GM12878 (cell line): ENCODE data around the gene CTNNBL1. TPM values are rescaled to one million over a fixed set of nuclear protein-coding genes. Genes with fewer than 3 reads are reported as not detected.

ENCODE experiments used
- ATAC-seq: fragments of 200-7000 bp; cut with Tn5 transposase; 3 replicates; pipeline ENCODE4 v1.9.1; 2020; ENCODE audit warnings: mild to moderate bottlenecking, moderate library complexity
- BruUV-seq: library from RNA; stranded (reverse); fragments of 400-500 nt; replicated peaks from 2 replicates; lab custom pipeline; 2021; lab: Mats Ljungman, UMichigan
- CTCF ChIA-PET: fragments of 300-600 bp; sonication (Branson Sonifier 250); formaldehyde crosslinking; extraction: SDS; loops from one replicate; lab custom pipeline; 2021; ENCODE audit warnings: inconsistent platforms; lab: Yijun Ruan, JAX
- POLR2A ChIA-PET: fragments of 350-600 bp; formaldehyde crosslinking; extraction: SDS; loops from one replicate; lab custom pipeline; 2021; ENCODE audit warnings: inconsistent platforms; lab: Charles Lee
- RAD21 ChIA-PET: fragments of 300-600 bp; sonication (Branson Sonifier 250); formaldehyde crosslinking; loops from one replicate; lab custom pipeline; 2023; ENCODE audit warnings: antibody characterized with exemption; ENCODE audit not compliant: unreplicated experiment; lab: Charles Lee
- SMC1A ChIA-PET: fragments of 300-600 bp; sonication (Branson Sonifier 250); formaldehyde crosslinking; loops from one replicate; lab custom pipeline; 2023; ENCODE audit not compliant: unreplicated experiment, uncharacterized antibody; lab: Charles Lee
- DNase-seq: peaks from one replicate; pipeline ENCODE4 v3.0.0-alpha.2; 2011; ENCODE audit warnings: low read depth, low spot score
- FAIRE-seq: peaks from 3 replicates; lab custom pipeline; 2011; peaks lifted over from hg19 to GRCh38; lab: Jason Lieb, UNC
- H2AFZ ChIP-seq: 2 replicates; pipeline ENCODE4 v1.6.0; 2011; ENCODE audit warnings: low read depth, low read length, control low read depth; ENCODE audit not compliant: control insufficient read depth
- H3K27ac ChIP-seq: 2 replicates; pipeline ENCODE4 v1.5.1; 2011; ENCODE audit warnings: control low read depth; ENCODE audit not compliant: control insufficient read depth, insufficient read depth
- H3K27me3 ChIP-seq, 2 experiments: replicated peaks in 1 of 2; 2 replicates each; pipeline versions ENCODE4 v1.6.0 to v1.6.1; 2011; ENCODE audit warnings: low read length in 1 of 2; ENCODE audit not compliant: control insufficient read depth in 2 of 2, insufficient read depth in 2 of 2
- H3K36me3 ChIP-seq, 2 experiments: 2 replicates each; pipeline ENCODE4 v1.5.1; 2011; ENCODE audit warnings: low read length in 1 of 2; ENCODE audit not compliant: control insufficient read depth in 2 of 2, insufficient read depth in 2 of 2
- H3K4me1 ChIP-seq: 2 replicates; pipeline ENCODE4 v1.6.1; 2011; ENCODE audit warnings: mild to moderate bottlenecking, low read length, moderate library complexity, mixed read lengths; ENCODE audit not compliant: control insufficient read depth, insufficient read depth
- H3K4me2 ChIP-seq: 2 replicates; pipeline ENCODE4 v1.6.0; 2011; ENCODE audit warnings: control low read depth; ENCODE audit not compliant: control insufficient read depth, insufficient read depth
- H3K4me3 ChIP-seq: fragments of 200-600 bp; sonication (generic); 2 replicates; pipeline ENCODE4 v1.5.1; 2016
- H3K79me2 ChIP-seq: 2 replicates; pipeline ENCODE4 v1.6.0; 2011; ENCODE audit warnings: low read length; ENCODE audit not compliant: control insufficient read depth, insufficient read depth
- H3K9ac ChIP-seq: 2 replicates; pipeline ENCODE4 v1.8.0; 2011; ENCODE audit warnings: low read length, control low read depth, mixed read lengths; ENCODE audit not compliant: control insufficient read depth, insufficient read depth
- H3K9me3 ChIP-seq: replicated peaks from 3 replicates; pipeline ENCODE4 v1.5.1; 2011; ENCODE audit warnings: mild to moderate bottlenecking, low read length; ENCODE audit not compliant: control insufficient read depth, insufficient read depth
- H4K20me1 ChIP-seq: 2 replicates; pipeline ENCODE4 v1.6.0; 2011; ENCODE audit not compliant: control insufficient read depth, insufficient read depth
- BCL11A ChIP-seq: IDR thresholded peaks from 2 replicates; pipeline ENCODE4 v1.6.1; 2011; ENCODE audit warnings: low read depth, low read length
- EED ChIP-seq: sonication (generic); IDR thresholded peaks from 2 replicates; pipeline ENCODE4 v1.6.1; 2016; ENCODE audit warnings: antibody characterized with exemption, low read depth
- HDAC2 ChIP-seq: fragments of 200-600 bp; sonication (generic); IDR thresholded peaks from 2 replicates; pipeline ENCODE4 v1.6.1; 2017
- HDAC6 ChIP-seq: fragments of 200-600 bp; sonication (generic); IDR thresholded peaks from one replicate; pipeline ENCODE4 v1.8.0; 2017; ENCODE audit warnings: antibody characterized with exemption; ENCODE audit not compliant: unreplicated experiment
- IKZF1 ChIP-seq: fragments of 450-650 bp; conservative IDR thresholded peaks from 2 replicates; pipeline ENCODE4 v1.6.1; 2017; ENCODE audit warnings: antibody characterized with exemption, mild to moderate bottlenecking
- IKZF2 ChIP-seq, 2 experiments: fragments of 450-650 bp; IDR thresholded peaks; 2 replicates each; pipeline ENCODE4 v1.6.1; 2017; ENCODE audit warnings: mild to moderate bottlenecking in 2 of 2, moderate library complexity in 2 of 2
- MEF2B ChIP-seq: fragments of 450-650 bp; IDR thresholded peaks from 2 replicates; pipeline ENCODE4 v1.6.1; 2018; ENCODE audit warnings: mild to moderate bottlenecking, moderate library complexity; ENCODE audit not compliant: partially characterized antibody, poor library complexity, severe bottlenecking
- MTA3 ChIP-seq: IDR thresholded peaks from 2 replicates; pipeline ENCODE4 v1.6.1; 2012; ENCODE audit warnings: low read length, inconsistent platforms, borderline replicate concordance
- NFYA ChIP-seq: IDR thresholded peaks from 2 replicates; pipeline ENCODE4 v1.6.1; 2011; ENCODE audit warnings: low read depth, mild to moderate bottlenecking, low read length, improper control_type of control experiment, borderline replicate concordance
- NR2C2 ChIP-seq: IDR thresholded peaks from 2 replicates; pipeline ENCODE4 v1.6.1; 2011; ENCODE audit warnings: borderline replicate concordance, low read depth; ENCODE audit not compliant: control insufficient read depth, insufficient read length
- RBBP5 ChIP-seq: fragments of 200-600 bp; sonication (generic); conservative IDR thresholded peaks from 2 replicates; pipeline ENCODE4 v1.6.1; 2016
- ZNF384 ChIP-seq: IDR thresholded peaks from 2 replicates; pipeline ENCODE4 v1.6.1; 2012; ENCODE audit warnings: low read depth, mild to moderate bottlenecking, low read length, improper control_type of control experiment, borderline replicate concordance
- WGBS: methylation state at CpG from one replicate; pipeline ENCODE4 v1.1.6; 2016; ENCODE audit warnings: low lambda C conversion rate; ENCODE audit not compliant: insufficient replicate concordance, insufficient coverage; ENCODE audit errors: missing lambda C conversion rate; 5-methylcytosine and 5-hydroxymethylcytosine counted together
- in situ Hi-C: fragments of 300-500 bp; cut with MboI; formaldehyde crosslinking; loops from 9 replicates; pipeline ENCODE4 v1.14.3; 2018; ENCODE audit warnings: mixed read lengths
- intact Hi-C: fragments of 100-400 bp; cut with micrococcal nuclease; formaldehyde crosslinking; loops from one replicate; pipeline ENCODE4 v1.14.2; 2022; ENCODE audit not compliant: unreplicated experiment
- polyA plus RNA-seq, 11 experiments: library from polyadenylated mRNA; depleted of rRNA in 4 of 11; unstranded in 6 of 11; stranded (reverse) in 5 of 11; fragments of >200 nt; fragmentation: Nextera tagmentation in 4 of 11; fragmentation: Illumina TruSeq in 1 of 11; extraction: Ambion mirVana in 4 of 11; extraction: Trizol in 1 of 11; gene quantifications; 1 replicate in 1 of 11; 2 replicates in 10 of 11; pipeline versions ENCODE4 v1.2.1 to v1.2.3, GENCODE V29; 2011 to 2016; ENCODE audit warnings: inconsistent platforms in 2 of 11, missing spikeins in 2 of 11, low read depth in 1 of 11
- total RNA-seq, 4 experiments: library from RNA; depleted of rRNA in 3 of 4; stranded (reverse); fragments of >200 nt in 3 of 4; fragmentation: Illumina TruSeq in 1 of 4; extraction: Trizol in 1 of 4; gene quantifications; 2 replicates each; pipeline versions ENCODE4 v1.2.1 to v1.2.3, GENCODE V29; 2013 to 2021
- TF ChIP-seq, protein P1 (sequence below): IDR thresholded peaks from 2 replicates; pipeline ENCODE4 v1.6.1; 2011; ENCODE audit warnings: borderline replicate concordance, low read depth, mild to moderate bottlenecking, moderate library complexity, low read length; ENCODE audit not compliant: insufficient read depth, poor library complexity, severe bottlenecking

The CTNNBL1 gene
- total and polyA plus RNA-seq, 10 of the 15 experiments (the other 5 are each of a cell fraction or from before 2014, with no cell fraction given): 43.1 to 102 (median 67.8) TPM

DNA sequence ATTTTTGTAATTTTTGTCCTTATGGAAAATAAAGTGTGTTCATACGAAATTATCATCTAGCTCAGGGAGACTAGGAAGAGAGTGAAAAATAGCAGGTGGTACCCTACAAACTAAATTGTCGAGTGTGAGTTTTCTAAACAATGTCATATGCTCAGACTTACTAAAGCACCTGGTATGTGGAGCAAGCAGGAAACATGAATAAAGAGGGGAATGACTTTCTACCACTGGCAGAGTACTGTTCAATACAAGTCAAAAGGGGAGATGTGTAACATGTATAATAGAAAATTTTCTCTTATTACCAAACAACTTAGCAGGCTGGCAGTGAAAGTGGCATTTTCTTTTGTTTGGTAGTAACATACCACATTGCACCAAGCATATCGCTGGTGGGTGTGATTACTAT, 36.1 kb downstream of the CTNNBL1 start:
- Histone ChIP-seq H3K27ac (no peak overlapping the region), H4K20me1 (no peaks in the 10 kb centered on the region), H3K79me2 (peaks cover 2% of the 10 kb centered on the region; the same call in 1 of the 2 replicates), H3K4me2 (no peak overlapping the region), H3K4me1 (no peaks in the 10 kb centered on the region), H3K9me3 (no peaks in the 10 kb centered on the region), H3K27me3 (no peaks in the 10 kb centered on the region), H3K4me3 (no peak overlapping the region), H3K9ac (no peak overlapping the region), H3K36me3 (peaks cover 0 to 8% of the 10 kb centered on the region in 2 experiments; a peak in 3 of 4 replicates), H2AFZ (no peak overlapping the region)
- ChIA-PET RAD21 (no interaction called here), CTCF (interaction anchor here (1.1 to 1.4 kb wide), 2 partner anchors 10 to 19 kb away, joined by 3 to 4 read pairs; no protein-coding TSS in a partner anchor), POLR2A (no interaction called here), SMC1A (interaction anchor here (1.5 kb wide), 1 partner anchor 92 kb away, joined by 3 read pairs; no protein-coding TSS in a partner anchor)
- in situ Hi-C loops: no loop called here
- BruUV-seq: no TSS peak
- intact Hi-C loops: no loop called here
- no peak for TF ChIP-seq HDAC6
- TF ChIP-seq, protein P1, sequence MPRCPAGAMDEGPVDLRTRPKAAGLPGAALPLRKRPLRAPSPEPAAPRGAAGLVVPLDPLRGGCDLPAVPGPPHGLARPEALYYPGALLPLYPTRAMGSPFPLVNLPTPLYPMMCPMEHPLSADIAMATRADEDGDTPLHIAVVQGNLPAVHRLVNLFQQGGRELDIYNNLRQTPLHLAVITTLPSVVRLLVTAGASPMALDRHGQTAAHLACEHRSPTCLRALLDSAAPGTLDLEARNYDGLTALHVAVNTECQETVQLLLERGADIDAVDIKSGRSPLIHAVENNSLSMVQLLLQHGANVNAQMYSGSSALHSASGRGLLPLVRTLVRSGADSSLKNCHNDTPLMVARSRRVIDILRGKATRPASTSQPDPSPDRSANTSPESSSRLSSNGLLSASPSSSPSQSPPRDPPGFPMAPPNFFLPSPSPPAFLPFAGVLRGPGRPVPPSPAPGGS: no peak
- no peak for TF ChIP-seq NFYA
- no peak for TF ChIP-seq RBBP5
- no peak for TF ChIP-seq MEF2B
- no peak for TF ChIP-seq HDAC2
- TF ChIP-seq BCL11A: no peak
- TF ChIP-seq MTA3: no peak
- no peak for TF ChIP-seq IKZF1
- no peak for TF ChIP-seq ZNF384
- TF ChIP-seq NR2C2: no peak
- TF ChIP-seq EED: no peak
- TF ChIP-seq IKZF2 (IDR thresholded peaks at IDR 0.05): no peak
- no peak for DNase-seq
- FAIRE-seq: no peak
- 92% methylated on average over 3 of the region's 3 CpGs for WGBS
- ATAC-seq: no peak
